IPS-11a (cell line): Measurements from ENCODE around the gene GTF2H2.
"Not testable (repeated sequence)": the region's sequence is repeated elsewhere in the genome, so short reads cannot be mapped to it uniquely, and the experiment has no call there.

Experiments
- H3K4me3 ChIP-seq: one replicate; pipeline ENCODE4 v1.5.1; 2013; ENCODE audit warnings: low read depth, low read length, control low read depth

The GTF2H2 gene

GRCh38 chr5:71013575-71013974, 53.9 kb downstream of the GTF2H2 start:
- no peak overlapping the region for H3K4me3 ChIP-seq

GRCh38 chr5:71011194-71011792, 56.2 kb downstream of the GTF2H2 start:
- H3K4me3 ChIP-seq = no peak overlapping the region

- not testable (repeated sequence) for H3K4me3 ChIP-seq
These were observed 60.5 kb downstream of the GTF2H2 start for GRCh38 chr5:71006983-71007382.
